GM13976 (cell line): ENCODE data around the gene ATXN7L1.
"Not testable (repeated sequence)": the region's sequence is repeated elsewhere in the genome, so short reads cannot be mapped to it uniquely, and the experiment has no call there.

ENCODE experiments used
- DNase-seq: peaks from one replicate; pipeline ENCODE4 v3.0.0; 2012; ENCODE audit warnings: low spot score
- CTCF ChIP-seq: IDR thresholded peaks from 2 replicates; pipeline ENCODE4 v1.5.1; 2012; ENCODE audit warnings: borderline replicate concordance, mild to moderate bottlenecking; ENCODE audit not compliant: insufficient read depth; ENCODE audit errors: extremely low read depth, missing control alignments, control extremely low read depth
- in situ Hi-C: fragments of 300-500 bp; cut with MboI; formaldehyde crosslinking; loops from one replicate; pipeline ENCODE4 v1.12.0; 2022; ENCODE audit warnings: low sequenced_read_pairs, mixed read lengths, inconsistent platforms; ENCODE audit not compliant: unreplicated experiment

The ATXN7L1 gene

GRCh38 chr7:105853931-105854419 lies 22.4 kb downstream of the ATXN7L1 start:
- no peak for TF ChIP-seq CTCF
- DNase-seq: no peak
- in situ Hi-C loops: no loop called here

GRCh38 chr7:105851064-105851463 lies 25.3 kb downstream of the ATXN7L1 start:
- TF ChIP-seq CTCF: no peak
- DNase-seq: no peak
- in situ Hi-C loops: no loop called here

- TF ChIP-seq CTCF: no peak
- in situ Hi-C loops: no loop called here
- no peak for DNase-seq
These were observed 27.1 kb downstream of the ATXN7L1 start for GRCh38 chr7:105849122-105849855.

GRCh38 chr7:105846404-105846803 lies 30.0 kb downstream of the ATXN7L1 start:
- no peak for DNase-seq
- TF ChIP-seq CTCF: no peak
- in situ Hi-C loops: no loop called here

GRCh38 chr7:105844681-105845080 lies 31.7 kb downstream of the ATXN7L1 start:
- DNase-seq, in situ Hi-C loops: not testable (repeated sequence)

GRCh38 chr7:105841866-105842265 lies 34.5 kb downstream of the ATXN7L1 start:
- TF ChIP-seq CTCF: no peak
- no peak for DNase-seq
- in situ Hi-C loops: no loop called here

- no peak for DNase-seq
- in situ Hi-C loops: no loop called here
- no peak for TF ChIP-seq CTCF
These were observed 35.2 kb downstream of the ATXN7L1 start for GRCh38 chr7:105840981-105841749.
